ENCODE measurements around the gene EVA1B. TPM values are rescaled to one million over a fixed set of nuclear protein-coding genes. Genes with fewer than 3 reads are reported as not detected.
A peak's percentile ranks its signal among the peaks of the same experiment; 100 is the strongest.

Gene EVA1B
- total RNA-seq, 1 experiment from 2014 or later, result 5.5 TPM

DNA sequence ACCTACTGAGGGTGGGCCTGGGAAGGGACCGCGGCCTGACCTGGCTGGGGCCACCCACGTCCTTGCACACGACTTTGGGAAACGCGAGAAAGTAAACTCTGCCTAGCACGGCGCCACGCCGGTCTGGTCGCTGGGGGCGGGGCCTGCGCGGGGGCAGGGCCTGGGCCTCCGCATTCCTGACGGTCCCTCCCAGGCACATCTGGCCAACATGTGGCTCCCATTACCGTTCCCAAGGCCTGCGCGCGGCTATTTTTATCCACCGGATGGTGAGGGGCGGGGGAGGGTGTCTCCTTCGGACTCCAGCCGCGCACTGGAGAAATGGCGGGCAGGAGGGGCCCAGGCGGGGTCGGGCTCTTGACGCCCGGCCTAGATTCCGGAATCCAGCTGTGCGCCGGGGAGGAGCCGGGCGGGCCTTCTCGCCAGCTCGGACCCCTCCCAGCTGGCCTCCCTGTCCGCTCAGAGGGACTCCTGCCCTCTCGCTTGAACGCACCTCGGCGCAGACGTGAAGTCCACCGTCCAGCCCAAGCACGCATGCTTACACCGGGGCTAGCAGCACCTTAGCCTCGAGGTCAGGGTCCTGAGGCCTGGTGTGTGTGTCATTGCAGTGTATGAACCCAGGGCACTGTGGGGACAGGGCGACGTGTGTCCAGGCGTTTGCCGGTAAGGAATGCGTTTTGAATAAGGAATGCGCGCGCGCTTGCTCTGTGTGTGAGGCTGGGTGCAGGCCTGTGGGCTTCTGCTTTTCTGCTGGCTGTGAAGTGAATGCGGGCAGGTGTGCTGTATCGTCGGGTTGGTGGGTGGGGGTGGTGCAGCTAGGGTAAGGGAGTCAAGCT lies 2.1 kb downstream of the EVA1B start:
- Histone ChIP-seq H2BK20ac (ENCODE audit: low read depth, low read length, poor library complexity, severe bottlenecking) (no peak overlapping the region), H4K8ac (replicated peaks; ENCODE audit: insufficient read length, low read depth, low read length) (no peak overlapping the region), H2BK12ac (ENCODE audit: insufficient read length, low read depth, low read length) (no peak overlapping the region), H3K27ac (ENCODE audit: insufficient read length, low read depth, low read length) (peak overlapping the region; percentile 8), H3K18ac (ENCODE audit: insufficient read length, low read depth, low read length) (peak overlapping the region; percentile 83), H2AK5ac (ENCODE audit: insufficient read length, low read length) (no peak overlapping the region), H2BK120ac (ENCODE audit: low read depth, low read length, poor library complexity, severe bottlenecking) (no peak overlapping the region), H3K79me2 (ENCODE audit: insufficient read depth, low read length) (no peaks in the 10 kb centered on the region), H3K27me3 (ENCODE audit: insufficient read depth, low read length) (no peaks in the 10 kb centered on the region), H4K91ac (ENCODE audit: insufficient read length, low read depth, low read length) (no peak overlapping the region), H3K56ac (ENCODE audit: insufficient read length, low read depth, low read length) (no peak overlapping the region), H2BK15ac (ENCODE audit: low read depth, low read length) (no peak overlapping the region), H3K4me1 (ENCODE audit: insufficient read depth, low read length) (no peaks in the 10 kb centered on the region), H2AFZ (ENCODE audit: low read length) (no peak overlapping the region), H3K9ac (ENCODE audit: extremely low read depth, insufficient read length, low read length) (peak overlapping the region; percentile 40), H3K4me2 (ENCODE audit: insufficient read depth, insufficient read length, low read length) (peak overlapping the region; percentile 51), H3K9me3 (ENCODE audit: control insufficient read depth, low read depth, low read length) (no peaks in the 10 kb centered on the region), H3K79me1 (ENCODE audit: insufficient read depth, low read depth, low read length, poor library complexity, severe bottlenecking) (no peaks in the 10 kb centered on the region), H2BK5ac (ENCODE audit: insufficient read length, low read length) (no peak overlapping the region), H3K4ac (ENCODE audit: low read depth, low read length) (no peak overlapping the region), H4K5ac (ENCODE audit: insufficient read length, low read depth, low read length) (no peak overlapping the region), H3K14ac (ENCODE audit: insufficient read depth, low read length) (peak overlapping the region; percentile 59), H3K23ac (ENCODE audit: insufficient read length, low read depth, low read length) (no peak overlapping the region), H4K20me1 (ENCODE audit: control insufficient read depth, insufficient read depth, insufficient read length) (no peaks in the 10 kb centered on the region), H3T11ph (ENCODE audit: low read length) (no peak overlapping the region), H3K23me2 (ENCODE audit: insufficient read length, low read depth, low read length, poor library complexity, severe bottlenecking) (peaks cover 32% of the 10 kb centered on the region)
- H3K4me1 Mint-ChIP-seq, result peaks cover 19 to 20% of the 10 kb centered on the region in 2 experiments
- H3K9me3 Mint-ChIP-seq, result no peaks in the 10 kb centered on the region; a peak in 2 of 5 replicates
- peaks cover 41% of the 10 kb centered on the region for H3K27me3 Mint-ChIP-seq (ENCODE audit: low read depth)
- H3K4me3 Mint-ChIP-seq, result peak overlapping the region; percentile 72 to 86
- H3K36me3 Mint-ChIP-seq (ENCODE audit: insufficient read depth in 1 of 3, low read depth in 3 of 3), result peaks cover 2 to 9% (median 7%) of the 10 kb centered on the region in 3 experiments; a peak in 6 of 7 replicates
- TF ChIP-seq CTCF (conservative IDR thresholded peaks at IDR 0.05), result no peak
- no CpG with 5 or more reads among the region's 59 CpGs for WGBS (ENCODE audit: extremely low coverage, insufficient read length, low lambda C conversion rate)
- DNase-seq, result peak; percentile 97
- H3K27ac Mint-ChIP-seq, result peak overlapping the region in 2 of 3 experiments; percentile 74 to 95; a peak in 5 of 7 replicates

All from H9 (cell line).